Measurements from ENCODE around the gene KRTAP4-16. TPM values are rescaled to one million over a fixed set of nuclear protein-coding genes. Genes with fewer than 3 reads are reported as not detected.

KRTAP4-16 gene
- not detected for total RNA-seq

DNA sequence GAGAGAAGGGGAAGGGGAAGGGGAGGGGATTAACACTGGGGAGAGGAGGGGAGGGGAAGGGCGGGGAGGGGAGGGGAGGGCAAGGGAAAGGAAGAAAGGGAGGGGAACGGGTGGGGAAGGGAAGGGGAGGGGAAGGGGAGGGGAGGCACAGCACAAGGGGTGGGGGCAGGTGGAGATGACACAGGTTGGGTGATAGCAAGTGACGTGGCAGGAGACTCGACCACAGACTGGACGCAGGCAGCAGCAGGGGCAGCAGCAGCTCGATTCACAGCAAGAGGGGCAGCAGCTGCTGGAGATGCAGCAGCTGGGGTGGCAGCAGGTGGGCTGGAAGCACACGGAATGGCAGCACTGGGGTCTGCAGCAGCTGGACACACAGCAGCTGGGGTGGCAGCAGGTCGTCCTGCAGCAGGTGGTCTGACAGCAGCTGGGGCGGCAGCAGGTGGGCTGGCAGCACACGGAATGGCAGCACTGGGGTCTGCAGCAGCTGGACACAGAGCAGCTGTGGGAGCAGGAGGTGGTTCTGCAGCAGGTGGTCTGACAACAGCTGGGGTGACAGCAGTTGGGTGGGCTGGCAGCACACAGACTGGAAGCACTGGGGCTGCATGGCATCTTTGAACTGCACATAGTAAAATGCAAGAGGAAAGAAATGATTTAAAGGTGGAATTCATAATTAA, at the start of gene KRTAP4-16:
TSS of gene KRTAP4-16 (minus strand) at position 624 of the 674 bp plus-strand sequence. CDS start at position 624, 0 bp downstream.

DNA sequence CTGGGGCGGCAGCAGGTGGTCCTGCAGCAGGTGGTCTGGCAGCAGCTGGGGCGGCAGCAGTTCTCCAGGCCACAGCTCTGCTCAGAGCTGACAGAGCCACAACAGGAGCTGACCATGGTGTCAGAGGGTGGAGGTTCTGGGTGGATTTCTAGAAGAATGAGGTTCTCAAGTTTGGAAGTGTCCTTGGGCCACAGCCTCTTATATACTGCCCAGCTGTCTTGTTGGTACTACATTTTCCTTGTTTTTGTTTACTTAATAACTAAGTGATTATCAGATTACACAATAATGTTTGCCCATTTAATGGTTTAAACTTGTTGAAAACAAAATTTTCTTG, 47.6 kb upstream of the KRTAP4-16 start, which contains the start of gene KRTAP4-5:
TSS of gene KRTAP4-5 (minus strand) at position 174 of the 334 bp plus-strand sequence. CDS start at position 116, 58 bp downstream.

DNA sequence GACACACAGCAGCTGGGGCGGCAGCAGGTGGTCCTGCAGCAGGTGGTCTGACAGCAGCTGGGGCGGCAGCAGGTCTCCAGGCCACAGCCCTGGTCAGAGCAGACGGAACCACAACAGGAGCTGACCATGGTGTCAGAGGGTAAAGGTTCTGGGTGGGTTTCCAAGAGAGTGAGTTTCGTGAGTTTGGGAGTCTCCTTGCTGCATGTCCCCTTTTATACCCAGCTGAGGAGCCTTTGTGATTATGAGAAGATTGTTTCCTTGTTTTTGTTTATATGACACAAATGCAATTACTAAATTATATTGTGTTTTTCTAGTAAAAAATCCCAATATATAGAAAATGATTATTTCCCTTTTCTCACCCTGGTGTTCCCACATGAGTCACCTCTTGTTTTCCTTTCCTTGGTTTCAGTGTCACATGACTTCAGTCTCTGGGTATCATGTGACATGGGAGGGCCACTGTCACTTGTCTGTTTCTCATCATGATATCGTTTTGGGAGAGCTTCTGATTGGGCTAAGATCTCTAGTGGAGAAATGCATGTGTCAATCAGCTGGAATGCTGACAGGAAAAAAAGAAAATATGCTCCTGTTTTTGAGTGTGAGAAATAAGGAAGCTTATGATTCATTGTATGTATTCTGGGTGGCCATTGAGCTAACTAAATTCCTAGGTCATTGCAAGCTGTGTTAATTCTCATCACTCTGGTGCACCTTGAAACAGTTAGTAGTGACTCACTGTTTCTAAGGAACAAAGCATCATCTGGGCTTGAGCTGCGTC, 38.5 kb upstream of the KRTAP4-16 start, which contains the start of gene KRTAP4-6:
TSS of gene KRTAP4-6 (minus strand) at position 185 of the 772 bp plus-strand sequence. CDS start at position 128, 57 bp downstream.

DNA sequence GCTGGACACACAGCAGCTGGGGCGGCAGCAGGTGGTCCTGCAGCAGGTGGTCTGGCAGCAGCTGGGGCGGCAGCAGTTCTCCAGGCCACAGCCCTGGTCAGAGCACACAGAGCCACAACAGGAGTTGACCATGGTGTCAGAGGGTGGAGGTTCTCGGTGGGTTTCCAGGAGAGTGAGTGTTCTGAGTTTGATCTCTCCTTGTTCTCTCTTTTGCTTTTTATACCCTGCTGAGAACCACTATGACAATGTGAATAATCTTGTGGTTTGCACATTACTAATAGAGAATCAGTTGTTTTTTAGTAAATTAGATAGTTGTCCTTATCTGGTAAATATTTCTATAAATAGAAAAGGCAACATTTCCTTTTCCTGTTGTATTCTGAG, 22.0 kb upstream of the KRTAP4-16 start, which contains the start of gene KRTAP4-12:
TSS of gene KRTAP4-12 (minus strand) at position 192 of the 381 bp plus-strand sequence. CDS start at position 132, 60 bp downstream.

DNA sequence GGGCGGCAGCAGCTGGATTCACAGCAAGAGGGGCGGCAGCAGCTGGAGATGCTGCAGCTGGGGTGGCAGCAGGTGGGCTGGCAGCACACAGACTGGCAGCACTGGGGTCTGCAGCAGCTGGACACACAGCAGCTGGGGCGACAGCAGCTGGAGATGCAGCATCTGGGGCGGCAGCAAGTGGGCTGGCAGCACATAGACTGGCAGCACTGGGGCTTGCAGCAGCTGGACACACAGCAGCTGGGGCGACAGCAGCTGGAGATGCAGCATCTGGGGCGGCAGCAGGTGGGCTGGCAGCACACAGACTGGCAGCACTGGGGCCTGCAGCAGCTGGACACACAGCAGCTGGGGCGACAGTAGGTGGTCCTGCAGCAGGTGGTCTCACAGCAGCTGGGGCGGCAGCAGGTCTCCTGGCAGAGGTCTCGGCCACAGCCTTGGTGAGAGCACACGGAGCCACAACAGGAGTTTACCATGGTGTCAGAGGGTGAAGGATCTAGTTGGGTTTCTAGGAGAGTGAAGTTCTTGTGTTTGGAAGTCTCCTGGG, 15.9 kb upstream of the KRTAP4-16 start, which contains the start of gene KRTAP4-11:
TSS of gene KRTAP4-11 (minus strand) at position 528 of the 541 bp plus-strand sequence. CDS start at position 470, 58 bp downstream.

DNA sequence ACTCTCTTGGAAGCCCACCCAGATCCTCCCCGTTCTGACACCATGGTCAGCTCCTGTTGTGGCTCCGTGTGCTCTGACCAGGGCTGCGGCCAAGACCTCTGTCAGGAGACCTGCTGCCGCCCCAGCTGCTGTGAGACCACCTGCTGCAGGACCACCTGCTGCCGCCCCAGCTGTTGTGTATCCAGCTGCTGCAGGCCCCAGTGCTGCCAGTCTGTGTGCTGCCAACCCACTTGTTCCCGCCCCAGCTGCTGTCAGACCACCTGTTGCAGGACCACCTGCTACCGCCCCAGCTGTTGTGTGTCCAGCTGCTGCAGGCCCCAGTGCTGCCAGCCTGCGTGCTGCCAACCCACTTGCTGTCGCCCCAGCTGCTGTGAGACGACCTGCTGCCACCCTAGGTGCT, 3.3 kb upstream of the KRTAP4-16 start, which contains the start of gene KRTAP4-9:
TSS of gene KRTAP4-9 (plus strand) at position 43 of the 400 bp plus-strand sequence. CDS start at position 43, 0 bp downstream.

DNA sequence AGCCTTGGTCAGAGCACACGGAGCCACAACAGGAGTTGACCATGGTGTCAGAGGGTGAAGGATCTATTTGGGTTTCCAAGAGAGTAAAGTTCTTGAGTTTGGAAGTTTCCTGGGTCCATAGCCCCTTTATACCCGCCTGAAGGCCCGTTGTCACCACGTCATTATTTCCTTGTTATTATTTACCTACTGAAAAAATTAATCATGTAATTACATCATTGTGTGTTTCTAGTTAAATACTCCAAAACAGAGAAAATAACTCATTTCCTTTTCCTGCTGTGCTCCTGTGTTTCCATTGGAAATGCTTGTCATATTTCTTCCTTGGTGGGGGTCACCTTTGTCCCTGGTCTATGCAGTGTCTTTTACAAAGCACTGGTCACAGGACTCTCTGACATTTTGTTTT, 4.0 kb downstream of the KRTAP4-16 start, which contains the start of gene KRTAP4-8:
TSS of gene KRTAP4-8 (minus strand) at position 101 of the 400 bp plus-strand sequence. CDS start at position 43, 58 bp downstream.

DNA sequence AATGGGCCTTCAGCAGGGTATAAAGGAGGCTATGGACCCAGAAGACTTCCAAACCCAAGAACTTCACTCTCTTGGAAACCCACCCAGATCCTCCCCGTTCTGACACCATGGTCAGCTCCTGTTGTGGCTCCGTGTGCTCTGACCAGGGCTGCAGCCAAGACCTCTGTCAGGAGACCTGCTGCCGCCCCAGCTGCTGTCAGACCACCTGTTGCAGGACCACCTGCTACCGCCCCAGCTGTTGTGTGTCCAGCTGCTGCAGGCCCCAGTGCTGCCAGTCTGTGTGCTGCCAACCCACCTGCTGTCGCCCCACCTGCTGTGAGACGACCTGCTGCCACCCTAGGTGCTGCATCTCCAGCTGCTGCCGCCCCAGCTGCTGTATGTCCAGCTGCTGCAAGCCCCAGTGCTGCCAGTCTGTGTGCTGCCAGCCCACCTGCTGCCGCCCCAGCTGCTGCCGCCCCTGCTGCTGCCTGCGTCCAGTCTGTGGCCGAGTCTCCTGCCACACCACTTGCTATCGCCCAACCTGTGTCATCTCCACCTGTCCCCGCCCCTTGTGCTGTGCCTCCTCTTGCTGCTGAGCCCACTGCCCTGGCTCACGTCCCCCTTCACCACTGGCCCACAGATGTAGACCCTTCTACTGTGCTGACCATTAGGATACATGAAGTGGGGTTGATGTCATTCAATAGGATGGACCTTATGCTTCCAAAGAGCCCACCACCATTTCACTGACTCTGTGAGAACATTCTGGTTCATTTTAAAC, 17.7 kb downstream of the KRTAP4-16 start, which contains the start of gene KRTAP4-7:
TSS of gene KRTAP4-7 (plus strand) at position 51 of the 757 bp plus-strand sequence. CDS start at position 108, 57 bp downstream.

DNA sequence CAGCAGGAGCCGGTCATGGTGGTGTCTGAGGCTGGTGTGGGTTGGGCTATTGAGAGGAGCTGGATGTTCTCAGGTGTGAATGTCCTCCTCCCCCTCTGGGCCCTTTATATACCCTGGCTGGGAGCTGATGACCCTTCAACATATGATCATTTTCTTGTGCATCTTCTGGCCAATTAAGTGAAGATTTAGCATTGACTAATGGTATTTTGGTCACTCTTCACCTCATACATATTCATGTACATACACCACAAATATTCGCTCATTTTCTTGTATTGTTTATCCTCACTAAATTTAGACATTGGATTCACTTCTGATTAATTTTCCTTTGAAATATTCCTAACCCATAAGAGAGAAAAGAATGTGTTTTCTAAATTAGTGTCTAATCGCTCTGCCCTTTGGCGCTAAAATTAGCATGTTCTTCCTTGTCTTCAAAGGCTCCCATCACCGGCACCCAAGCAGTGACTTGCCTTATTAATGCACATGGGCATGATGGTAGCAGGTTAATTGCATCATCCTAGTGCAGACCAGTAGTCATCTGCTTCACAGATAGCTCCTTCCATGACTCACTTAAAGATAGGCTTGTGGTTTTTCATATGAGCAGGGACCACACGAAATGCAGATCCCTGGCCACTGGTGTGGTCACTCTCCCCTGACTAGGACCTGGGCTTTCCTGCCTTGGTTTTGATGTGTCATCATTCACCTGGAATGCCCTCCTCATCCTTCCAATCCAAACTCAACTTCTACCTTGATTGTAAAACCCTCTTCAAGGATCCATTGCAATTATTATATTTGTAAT, 36.0 kb downstream of the KRTAP4-16 start, which contains the start of gene KRTAP2-4:
TSS of gene KRTAP2-4 (minus strand) at position 51 of the 796 bp plus-strand sequence. CDS start at position 17, 34 bp downstream.

DNA sequence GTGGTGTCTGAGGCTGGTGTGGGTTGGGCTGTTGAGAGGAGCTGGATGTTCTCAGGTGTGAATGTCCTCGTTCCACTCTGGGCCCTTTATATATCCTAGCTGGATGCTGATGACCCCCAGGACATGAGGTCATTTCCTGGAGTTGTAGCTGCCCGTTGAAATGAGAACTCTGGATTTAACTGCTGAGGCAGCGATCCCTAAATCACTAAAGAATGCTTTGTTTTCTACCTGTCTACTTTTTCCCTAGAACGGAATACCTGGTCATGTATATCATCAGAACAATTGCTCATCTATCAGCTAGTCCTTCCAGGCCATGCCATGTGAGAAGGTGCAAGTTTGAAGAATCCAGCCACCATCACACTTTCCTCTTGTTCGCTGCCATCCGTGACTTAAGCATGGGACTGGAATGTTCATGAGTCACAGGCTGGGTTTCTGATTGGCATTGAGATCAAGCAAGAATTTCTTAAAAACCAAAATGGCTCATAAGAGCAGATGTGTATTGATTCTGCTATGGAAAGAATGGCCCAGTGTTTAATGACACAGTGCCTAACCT, 41.9 kb downstream of the KRTAP4-16 start, which contains the start of gene KRTAP2-3:
TSS of gene KRTAP2-3 (minus strand) at position 63 of the 553 bp plus-strand sequence. CDS start 64 bp downstream, outside the sequence.

DNA sequence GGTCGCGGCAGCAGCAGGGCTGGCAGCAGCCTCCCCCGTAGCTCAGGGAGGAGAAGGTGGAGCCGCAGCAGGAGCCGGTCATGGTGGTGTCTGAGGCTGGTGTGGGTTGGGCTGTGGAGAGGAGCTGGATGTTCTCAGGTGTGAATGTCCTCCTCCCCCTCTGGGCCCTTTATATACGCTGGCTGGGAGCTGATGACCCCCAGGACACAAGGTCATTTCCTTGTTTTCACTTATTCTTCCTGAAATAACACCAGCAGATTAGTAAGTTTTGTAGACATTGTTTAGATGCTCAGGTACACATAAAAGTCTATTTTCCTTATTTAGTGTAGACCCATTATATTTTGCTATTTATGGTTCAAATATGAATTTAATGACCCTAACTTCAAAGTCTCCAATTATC, 46.9 kb downstream of the KRTAP4-16 start, which contains the start of gene KRTAP2-2:
TSS of gene KRTAP2-2 (minus strand) at position 101 of the 400 bp plus-strand sequence. CDS start at position 82, 19 bp downstream.

Other genes with a start within 250 kb of the KRTAP4-16 start
- not detected for gene KRT12, start 235.0 kb downstream of the KRTAP4-16 start, total RNA-seq
- 0.23 TPM for gene KRT20, start 217.0 kb downstream of the KRTAP4-16 start, total RNA-seq
- gene KRT23, start 164.6 kb downstream of the KRTAP4-16 start, total RNA-seq, result 1.3 TPM
- gene KRT39, start 135.3 kb downstream of the KRTAP4-16 start, total RNA-seq, result 0.18 TPM
- gene KRT40, start 117.9 kb downstream of the KRTAP4-16 start, total RNA-seq, result 0.23 TPM
- gene KRTAP3-3, start 108.0 kb downstream of the KRTAP4-16 start, total RNA-seq, result not detected
- gene KRTAP3-2, start 102.3 kb downstream of the KRTAP4-16 start, total RNA-seq, result not detected
- gene KRTAP3-1, start 93.1 kb downstream of the KRTAP4-16 start, total RNA-seq, result not detected
- not detected for gene KRTAP1-5, start 75.0 kb downstream of the KRTAP4-16 start, total RNA-seq
- not detected for gene KRTAP1-4, start 72.0 kb downstream of the KRTAP4-16 start, total RNA-seq
- gene KRTAP1-3, start 67.3 kb downstream of the KRTAP4-16 start, total RNA-seq, result not detected
- gene KRTAP1-1, start 60.8 kb downstream of the KRTAP4-16 start, total RNA-seq, result not detected
- gene KRTAP2-1, start 54.9 kb downstream of the KRTAP4-16 start, total RNA-seq, result not detected
- not detected for gene KRTAP2-2, start 47.0 kb downstream of the KRTAP4-16 start, total RNA-seq
- gene KRTAP2-3, start 42.1 kb downstream of the KRTAP4-16 start, total RNA-seq, result not detected
- gene KRTAP2-4, start 36.3 kb downstream of the KRTAP4-16 start, total RNA-seq, result not detected
- not detected for gene KRTAP4-7, start 18.1 kb downstream of the KRTAP4-16 start, total RNA-seq
- not detected for gene KRTAP4-8, start 4.1 kb downstream of the KRTAP4-16 start, total RNA-seq
- gene KRTAP4-9, start 3.2 kb upstream of the KRTAP4-16 start, total RNA-seq, result not detected
- not detected for gene KRTAP4-11, start 16.2 kb upstream of the KRTAP4-16 start, total RNA-seq
- gene KRTAP4-12, start 22.0 kb upstream of the KRTAP4-16 start, total RNA-seq, result not detected
- gene KRTAP4-6, start 38.3 kb upstream of the KRTAP4-16 start, total RNA-seq, result not detected
- not detected for gene KRTAP4-5, start 47.6 kb upstream of the KRTAP4-16 start, total RNA-seq
- not detected for gene KRTAP4-4, start 58.5 kb upstream of the KRTAP4-16 start, total RNA-seq
- not detected for gene KRTAP4-3, start 66.0 kb upstream of the KRTAP4-16 start, total RNA-seq
- not detected for gene KRTAP4-2, start 76.0 kb upstream of the KRTAP4-16 start, total RNA-seq
- not detected for gene KRTAP4-1, start 82.7 kb upstream of the KRTAP4-16 start, total RNA-seq
- not detected for gene KRTAP9-1, start 87.7 kb upstream of the KRTAP4-16 start, total RNA-seq
- gene KRTAP9-2, start 124.4 kb upstream of the KRTAP4-16 start, total RNA-seq, result not detected
- gene KRTAP9-3, start 130.2 kb upstream of the KRTAP4-16 start, total RNA-seq, result not detected
- gene KRTAP9-8, start 135.8 kb upstream of the KRTAP4-16 start, total RNA-seq, result not detected
- gene KRTAP9-4, start 147.5 kb upstream of the KRTAP4-16 start, total RNA-seq, result not detected
- gene KRTAP9-9, start 153.2 kb upstream of the KRTAP4-16 start, total RNA-seq, result not detected
- not detected for gene KRTAP9-6, start 163.2 kb upstream of the KRTAP4-16 start, total RNA-seq
- gene KRTAP9-7, start 173.5 kb upstream of the KRTAP4-16 start, total RNA-seq, result not detected
- not detected for gene KRTAP29-1, start 200.6 kb upstream of the KRTAP4-16 start, total RNA-seq
- not detected for gene KRTAP16-1, start 207.1 kb upstream of the KRTAP4-16 start, total RNA-seq
- gene KRTAP17-1, start 213.5 kb upstream of the KRTAP4-16 start, total RNA-seq, result not detected
- gene KRT33A, start 248.6 kb upstream of the KRTAP4-16 start, total RNA-seq, result 0.12 TPM